Measurements from ENCODE around the gene LSM14B.

GRCh38 chr20:62085206-62085605 lies 37.1 kb upstream of the LSM14B start:
- TF ChIP-seq TOX (CRISPR knock-in tag; IDR thresholded peaks at IDR 0.05; ENCODE audit: borderline replicate concordance) (no peak), TSHZ2 (CRISPR knock-in tag; IDR thresholded peaks at IDR 0.05) (no peak), CSRNP3 (CRISPR knock-in tag; IDR thresholded peaks at IDR 0.05) (no peak), SNAI2 (CRISPR knock-in tag; IDR thresholded peaks at IDR 0.05) (no peak), GLIS3 (CRISPR knock-in tag; IDR thresholded peaks at IDR 0.05) (no peak), ZC3H10 (CRISPR knock-in tag; IDR thresholded peaks at IDR 0.05) (no peak), ISL1 (CRISPR knock-in tag; IDR thresholded peaks at IDR 0.05) (no peak)

All from SK-N-SH treated with all-trans-retinoic acid at 6 μM for 48 hours (cell line).